Caco-2 (cell line): Measurements from ENCODE around the gene ARMC2. TPM values are rescaled to one million over a fixed set of nuclear protein-coding genes. Genes with fewer than 3 reads are reported as not detected.

Experiments
- BruUV-seq: library from RNA; stranded (reverse); fragments of 400-500 nt; replicated peaks from 2 replicates; lab custom pipeline; 2021; lab: Mats Ljungman, UMichigan
- CTCF ChIA-PET: fragments of 300-600 bp; sonication (Branson Sonifier 250); formaldehyde crosslinking; loops from one replicate; lab custom pipeline; 2022; ENCODE audit warnings: antibody characterized with exemption; lab: Charles Lee
- POLR2A ChIA-PET: fragments of 300-600 bp; sonication (Branson Sonifier 250); formaldehyde crosslinking; loops from one replicate; lab custom pipeline; 2022; ENCODE audit warnings: antibody characterized with exemption; lab: Charles Lee
- DNase-seq, 2 experiments: peaks; one replicate each; pipeline versions ENCODE4 v3.0.0 to v3.0.0-alpha.2; 2020 to 2022
- H3K27me3 ChIP-seq: replicated peaks from 2 replicates; pipeline ENCODE4 v1.6.0; 2011; ENCODE audit warnings: low read length; ENCODE audit not compliant: control insufficient read depth, insufficient read depth
- H3K36me3 ChIP-seq: 2 replicates; pipeline ENCODE4 v1.5.1; 2011; ENCODE audit warnings: low read length; ENCODE audit not compliant: control insufficient read depth, insufficient read depth
- H3K4me1 ChIP-seq: fragments of 250-450 bp; sonication (Bioruptor Pico); 2 replicates; pipeline ENCODE4 v1.5.1; 2020; ENCODE audit warnings: mild to moderate bottlenecking
- H3K4me3 ChIP-seq: 2 replicates; pipeline ENCODE4 v1.5.1; 2011; ENCODE audit warnings: low read depth, mild to moderate bottlenecking, control low read depth, low read length
- H3K9me3 ChIP-seq: fragments of 250-450 bp; sonication (Bioruptor Pico); 2 replicates; pipeline ENCODE4 v1.5.1; 2020; ENCODE audit warnings: mild to moderate bottlenecking, moderate library complexity
- H3K27ac Mint-ChIP-seq: one replicate; pipeline ENCODE4 v1.8.0; 2022; ENCODE audit warnings: mixed read lengths; ENCODE audit not compliant: unreplicated experiment
- H3K27me3 Mint-ChIP-seq: one replicate; pipeline ENCODE4 v1.8.0; 2022; ENCODE audit warnings: mixed read lengths; ENCODE audit not compliant: insufficient read depth, unreplicated experiment
- H3K36me3 Mint-ChIP-seq: one replicate; pipeline ENCODE4 v1.8.0; 2022; ENCODE audit warnings: mild to moderate bottlenecking, mixed read lengths; ENCODE audit not compliant: insufficient read depth, unreplicated experiment
- H3K4me1 Mint-ChIP-seq: one replicate; pipeline ENCODE4 v1.8.0; 2022; ENCODE audit warnings: low read depth, mixed read lengths; ENCODE audit not compliant: unreplicated experiment
- H3K4me3 Mint-ChIP-seq: one replicate; pipeline ENCODE4 v1.8.0; 2022; ENCODE audit warnings: mild to moderate bottlenecking, moderate library complexity, mixed read lengths; ENCODE audit not compliant: unreplicated experiment
- H3K9me3 Mint-ChIP-seq: one replicate; pipeline ENCODE4 v1.8.0; 2022; ENCODE audit warnings: mixed read lengths; ENCODE audit not compliant: unreplicated experiment
- CTCF ChIP-seq, 2 experiments: fragments of 200-600 bp in 1 of 2; IDR thresholded peaks; 1 replicate in 1 of 2; 2 replicates in 1 of 2; pipeline versions ENCODE4 v1.5.1 to v1.8.0; 2011 to 2022; ENCODE audit warnings: antibody characterized with exemption in 1 of 2, control low read depth in 1 of 2, inconsistent platforms in 1 of 2, low read depth in 1 of 2, low read length in 1 of 2, mild to moderate bottlenecking in 1 of 2, moderate library complexity in 1 of 2; ENCODE audit not compliant: insufficient read depth in 1 of 2, severe bottlenecking in 1 of 2, unreplicated experiment in 1 of 2
- intact Hi-C: fragments of 100-400 bp; cut with micrococcal nuclease; formaldehyde crosslinking; loops from one replicate; pipeline ENCODE4 v1.10.0; 2022; ENCODE audit not compliant: unreplicated experiment
- total RNA-seq: library from RNA; stranded (reverse); gene quantifications from 2 replicates; pipeline ENCODE4 v1.2.3, GENCODE V29; 2022

The ARMC2 gene
- total RNA-seq, 1 experiment from 2014 or later: 7.8 TPM

GRCh38 chr6:108915258-108915657, 67.0 kb downstream of the ARMC2 start:
- intact Hi-C loops: no loop called here
- Mint-ChIP-seq H3K36me3 (no peaks in the 10 kb centered on the region), H3K4me3 (no peak overlapping the region), H3K9me3 (no peaks in the 10 kb centered on the region), H3K27me3 (no peaks in the 10 kb centered on the region), H3K27ac (no peak overlapping the region), H3K4me1 (peaks cover 7% of the 10 kb centered on the region)
- Histone ChIP-seq H3K9me3 (no peaks in the 10 kb centered on the region), H3K4me3 (no peak overlapping the region), H3K36me3 (no peaks in the 10 kb centered on the region), H3K4me1 (no peaks in the 10 kb centered on the region), H3K27me3 (no peaks in the 10 kb centered on the region)
- ChIA-PET CTCF (interaction anchor here (1.2 kb wide), 1 partner anchor 156 kb away, joined by 3 read pairs; no protein-coding TSS in a partner anchor), POLR2A (no interaction called here)
- BruUV-seq: no TSS peak
- no peak for DNase-seq
- TF ChIP-seq CTCF (IDR thresholded peaks at IDR 0.05; ENCODE audit: insufficient read depth in 1 of 2, low read depth in 1 of 2, low read length in 1 of 2, severe bottlenecking in 1 of 2, unreplicated experiment in 1 of 2): no peak

DNA sequence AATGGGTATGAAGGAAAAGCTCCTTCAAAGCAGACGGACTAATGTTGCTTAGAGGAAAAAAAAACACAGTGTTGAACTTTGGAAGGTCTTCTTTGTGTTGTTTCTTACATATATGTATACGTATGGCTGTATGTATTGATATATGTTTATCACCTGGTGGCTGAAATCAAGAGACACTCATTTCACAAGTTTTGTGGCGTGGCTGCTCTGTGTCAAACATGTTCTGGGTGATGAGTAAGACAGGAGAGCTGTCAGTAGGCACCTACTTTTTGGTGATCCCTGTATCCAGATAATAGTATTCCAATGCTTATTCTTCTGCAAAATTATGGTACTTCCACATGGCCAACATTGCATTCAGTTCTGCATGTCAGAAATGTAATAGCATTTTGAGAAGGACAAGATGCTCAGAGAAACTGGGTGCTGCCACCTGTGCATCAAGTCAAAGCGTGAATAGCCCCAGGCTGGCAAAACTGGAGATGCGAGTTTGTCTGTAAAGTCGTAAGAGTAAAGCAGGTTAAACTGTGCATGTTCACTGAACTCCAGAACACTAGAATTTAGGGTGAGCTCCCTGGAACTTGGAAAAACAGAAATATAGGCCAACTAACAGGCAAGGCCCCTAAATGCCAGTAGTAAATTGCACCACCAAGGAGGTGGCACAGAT, 67.9 kb downstream of the ARMC2 start:
- H3K27ac Mint-ChIP-seq: no peak overlapping the region
- ChIA-PET POLR2A (no interaction called here), CTCF (interaction anchor here (0.6 to 1.2 kb wide), 2 partner anchors 23 to 52 kb away, joined by 3 to 4 read pairs; no protein-coding TSS in a partner anchor)
- H3K4me3 Mint-ChIP-seq: no peak overlapping the region
- intact Hi-C loops: no loop called here
- no peak for TF ChIP-seq CTCF (IDR thresholded peaks at IDR 0.05; ENCODE audit: insufficient read depth in 1 of 2, low read depth in 1 of 2, low read length in 1 of 2, severe bottlenecking in 1 of 2, unreplicated experiment in 1 of 2)
- BruUV-seq: no TSS peak
- H3K27me3 Mint-ChIP-seq: no peaks in the 10 kb centered on the region
- Histone ChIP-seq H3K27me3 (no peaks in the 10 kb centered on the region), H3K9me3 (no peaks in the 10 kb centered on the region), H3K4me1 (no peaks in the 10 kb centered on the region), H3K36me3 (no peaks in the 10 kb centered on the region), H3K4me3 (no peak overlapping the region)
- DNase-seq: no peak
- no peaks in the 10 kb centered on the region for H3K9me3 Mint-ChIP-seq
- H3K36me3 Mint-ChIP-seq: no peaks in the 10 kb centered on the region
- H3K4me1 Mint-ChIP-seq: peaks cover 7% of the 10 kb centered on the region

DNA sequence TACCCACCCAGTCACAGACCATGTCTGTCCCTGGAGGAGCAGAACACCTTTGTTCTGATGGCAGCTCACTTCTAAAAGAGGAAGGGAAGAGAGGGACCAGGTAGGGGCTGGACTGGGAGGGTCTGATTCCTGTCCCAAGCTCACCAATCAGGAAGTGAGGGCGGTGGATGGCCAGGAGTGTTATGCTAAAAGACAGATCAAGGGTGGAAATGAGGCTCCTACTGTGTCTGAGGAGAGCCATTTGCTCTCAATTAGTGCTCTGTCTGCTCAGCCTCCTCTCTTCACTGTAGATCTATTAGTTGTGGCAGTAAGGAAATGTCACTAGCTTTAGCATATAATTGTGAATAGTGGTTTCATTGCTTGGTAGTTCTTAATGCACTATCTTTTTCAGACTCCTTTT, 72.5 kb downstream of the ARMC2 start:
- Histone ChIP-seq H3K4me3 (no peak overlapping the region), H3K27me3 (no peaks in the 10 kb centered on the region), H3K4me1 (no peaks in the 10 kb centered on the region), H3K9me3 (no peaks in the 10 kb centered on the region), H3K36me3 (no peaks in the 10 kb centered on the region)
- H3K9me3 Mint-ChIP-seq: no peaks in the 10 kb centered on the region
- peaks cover 2% of the 10 kb centered on the region for H3K4me1 Mint-ChIP-seq
- no peak for TF ChIP-seq CTCF (IDR thresholded peaks at IDR 0.05; ENCODE audit: insufficient read depth in 1 of 2, low read depth in 1 of 2, low read length in 1 of 2, severe bottlenecking in 1 of 2, unreplicated experiment in 1 of 2)
- ChIA-PET POLR2A (no interaction called here), CTCF (no interaction called here)
- H3K27ac Mint-ChIP-seq: no peak overlapping the region
- BruUV-seq: no TSS peak
- intact Hi-C loops: no loop called here
- no peaks in the 10 kb centered on the region for H3K27me3 Mint-ChIP-seq
- DNase-seq: no peak
- no peaks in the 10 kb centered on the region for H3K36me3 Mint-ChIP-seq
- no peak overlapping the region for H3K4me3 Mint-ChIP-seq
